Motor neuron (in vitro differentiated cells): ENCODE data around the gene SVIL. TPM values are rescaled to one million over a fixed set of nuclear protein-coding genes. Genes with fewer than 3 reads are reported as not detected.
"Not testable (repeated sequence)": the region's sequence is repeated elsewhere in the genome, so short reads cannot be mapped to it uniquely, and the experiment has no call there.

ENCODE experiments used
- ATAC-seq, 8 experiments: fragments of 200-7000 bp; cut with Tn5 transposase; replicated peaks in 6 of 8; 2 replicates each; pipeline ENCODE4 v1.8.0; 2021; ENCODE audit warnings: mild to moderate bottlenecking in 8 of 8, moderate library complexity in 8 of 8
- H3K27ac ChIP-seq, 2 donors: fragments of 250-450 bp; sonication (Bioruptor Pico); 2 replicates each; pipeline ENCODE4 v1.9.0; 2021; ENCODE audit warnings: antibody characterized with exemption in 2 of 2, mild to moderate bottlenecking in 2 of 2, moderate library complexity in 1 of 2
- H3K4me1 ChIP-seq, 2 donors: fragments of 250-450 bp; sonication (Bioruptor Pico); replicated peaks in 1 of 2; 2 replicates each; pipeline ENCODE4 v1.6.1; 2021; ENCODE audit warnings: antibody characterized with exemption in 2 of 2, mild to moderate bottlenecking in 2 of 2, moderate library complexity in 1 of 2
- H3K4me3 ChIP-seq, 5 donors: fragments of 250-450 bp; sonication (Bioruptor Pico); 2 replicates each; pipeline ENCODE4 v1.9.0; 2021; ENCODE audit warnings: antibody characterized with exemption in 5 of 5, mild to moderate bottlenecking in 5 of 5, moderate library complexity in 4 of 5
- WGBS, 10 experiments: fragments of 450-650 bp; shearing (Covaris generic); methylation state at CpG; one replicate each; pipeline ENCODE4 v1.0.0; 2022; 5-methylcytosine and 5-hydroxymethylcytosine counted together
- in situ Hi-C, 9 experiments: fragments of 400-800 bp; cut with MboI; loops; one replicate each; pipeline ENCODE4 v1.15.0; 2021; ENCODE audit warnings: low sequenced_read_pairs in 9 of 9, low pct_unique_long_range_greater_than_20kb in 2 of 9; ENCODE audit not compliant: unreplicated experiment in 9 of 9
- total RNA-seq, 8 experiments: library from RNA; unstranded; fragments of 300-600 nt; gene quantifications; 2 replicates each; pipeline versions ENCODE4 v1.2.3 to v1.2.4, GENCODE V29; 2022

SVIL gene
- total RNA-seq, 8 experiments from 2014 or later: 10.4 to 128 (median 37.8) TPM

DNA sequence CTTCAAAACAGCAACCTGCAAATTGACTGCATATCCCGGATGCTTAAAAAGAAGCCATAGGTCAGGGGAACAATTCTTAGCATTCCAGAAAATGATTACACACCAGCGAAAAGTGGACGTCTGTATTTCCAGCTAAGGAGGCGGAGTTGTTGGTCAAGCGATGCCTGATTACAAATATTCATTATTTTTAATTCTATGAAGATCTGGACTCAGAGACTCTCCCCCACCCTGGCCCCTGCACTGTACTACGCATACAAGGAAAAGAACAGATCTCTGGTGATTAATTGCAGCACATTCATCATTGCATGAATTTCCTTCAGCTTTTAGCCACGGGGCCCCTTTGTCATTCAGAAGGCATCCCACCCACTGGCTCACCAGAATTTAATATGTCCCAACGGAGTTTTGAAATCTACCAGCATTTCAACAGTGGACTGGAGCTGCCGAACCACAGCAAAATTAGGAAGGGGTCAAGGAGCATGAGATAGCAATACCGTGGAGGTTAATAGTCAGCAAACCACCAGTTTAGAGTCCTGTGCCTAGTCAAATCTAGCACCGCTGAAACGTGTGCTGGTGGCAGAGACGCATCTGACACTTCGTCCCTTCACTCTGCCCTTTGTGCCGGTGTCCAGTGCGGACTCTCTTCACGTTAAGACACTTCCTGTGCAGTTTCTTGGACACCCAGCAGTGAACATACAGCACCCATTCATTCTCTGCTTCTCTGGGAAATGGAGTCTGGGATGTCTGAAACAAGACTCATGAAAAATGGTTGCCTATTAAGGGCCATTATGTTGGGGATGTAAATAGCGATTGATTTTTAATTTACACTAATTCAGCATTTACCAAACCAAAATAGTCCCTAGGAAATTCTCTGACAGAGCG, 46.8 kb downstream of the SVIL start:
- peak overlapping the region in 1 of 5 donors; percentile 7 for H3K4me3 ChIP-seq
- ATAC-seq: peak; percentile 37 to 70 (median 46)
- in situ Hi-C loops: not testable (repeated sequence)

DNA sequence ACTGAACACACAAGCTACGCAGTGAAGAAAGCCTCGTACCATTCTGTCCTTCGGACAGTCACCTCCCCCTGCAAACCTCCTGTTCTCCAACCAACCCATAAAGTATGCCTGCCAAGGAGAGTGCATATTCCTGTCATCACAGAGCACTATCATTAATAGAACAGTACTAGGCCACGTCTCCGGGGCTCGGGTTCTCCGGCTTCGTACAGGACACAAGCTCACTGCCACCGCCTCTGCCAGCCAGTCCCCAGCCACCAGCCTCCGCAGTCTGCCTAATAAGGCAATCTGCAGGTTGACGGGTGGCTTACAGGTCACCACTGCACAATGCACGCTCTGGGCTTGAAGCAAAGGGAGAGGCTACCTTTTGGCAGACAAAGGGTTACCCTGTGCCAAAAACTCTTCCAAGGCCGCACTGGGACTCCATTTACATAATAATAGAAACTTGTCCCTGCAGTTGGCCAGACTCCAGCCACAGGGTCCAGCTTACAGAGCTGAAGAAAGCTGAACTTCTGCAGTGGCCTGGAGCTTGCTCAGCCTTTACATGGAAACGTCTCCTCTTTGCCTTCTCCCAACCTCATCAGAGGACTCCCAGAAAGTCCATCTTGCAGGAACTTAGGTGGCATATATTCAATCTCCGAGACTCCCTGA, 47.5 kb downstream of the SVIL start:
- WGBS, 10 experiments: 10 to 100% (median 27%) methylated on average over 1 to 8 of the region's 15 CpGs; no CpG with 5 or more reads in 5 of the 10 experiments
- ATAC-seq: peak in 7 of 8 experiments; percentile 2 to 57 (median 46)

More for the DNA sequence above, 46.8 kb downstream of the SVIL start:
- peaks cover 37 to 38% of the 10 kb centered on the region in 2 donors for H3K4me1 ChIP-seq
- 0 to 100% (median 16%) methylated on average over 1 to 6 of the region's 19 CpGs; no CpG with 5 or more reads in 1 of the 10 experiments for WGBS, 10 experiments
- H3K27ac ChIP-seq: peak overlapping the region; percentile 69 to 70

DNA sequence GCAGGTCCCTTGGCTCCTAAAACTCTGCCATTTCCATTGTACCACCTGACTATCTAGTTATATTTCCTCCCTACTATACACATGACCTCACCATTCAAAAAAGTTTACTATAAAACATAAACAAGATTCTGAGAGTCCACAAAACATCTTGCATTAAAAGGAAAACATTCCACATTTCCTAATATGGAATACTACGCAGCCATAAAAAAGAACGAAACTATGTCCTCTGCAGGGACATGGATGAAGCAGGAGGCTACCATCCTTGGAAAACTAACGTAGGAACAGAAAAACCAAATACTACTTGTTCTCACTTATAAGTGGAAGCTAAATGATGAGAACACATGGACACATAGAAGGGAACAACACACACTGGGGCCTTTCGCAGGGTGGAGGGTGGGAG, 48.3 kb downstream of the SVIL start:
- Histone ChIP-seq H3K4me1 (peaks cover 37 to 38% of the 10 kb centered on the region in 2 donors), H3K27ac (no peak overlapping the region), H3K4me3 (no peak overlapping the region)
- 83 to 100% (median 95%) methylated on average over 1 to 4 of the region's 4 CpGs; no CpG with 5 or more reads in 1 of the 10 experiments for WGBS, 10 experiments
- ATAC-seq: no peak
- in situ Hi-C loops: no loop called here

More for the DNA sequence above, 47.5 kb downstream of the SVIL start:
- in situ Hi-C loops, H3K4me3 ChIP-seq: not testable (repeated sequence)
- peaks cover 37 to 38% of the 10 kb centered on the region in 2 donors for H3K4me1 ChIP-seq
- peak overlapping the region; percentile 57 to 70 for H3K27ac ChIP-seq

DNA sequence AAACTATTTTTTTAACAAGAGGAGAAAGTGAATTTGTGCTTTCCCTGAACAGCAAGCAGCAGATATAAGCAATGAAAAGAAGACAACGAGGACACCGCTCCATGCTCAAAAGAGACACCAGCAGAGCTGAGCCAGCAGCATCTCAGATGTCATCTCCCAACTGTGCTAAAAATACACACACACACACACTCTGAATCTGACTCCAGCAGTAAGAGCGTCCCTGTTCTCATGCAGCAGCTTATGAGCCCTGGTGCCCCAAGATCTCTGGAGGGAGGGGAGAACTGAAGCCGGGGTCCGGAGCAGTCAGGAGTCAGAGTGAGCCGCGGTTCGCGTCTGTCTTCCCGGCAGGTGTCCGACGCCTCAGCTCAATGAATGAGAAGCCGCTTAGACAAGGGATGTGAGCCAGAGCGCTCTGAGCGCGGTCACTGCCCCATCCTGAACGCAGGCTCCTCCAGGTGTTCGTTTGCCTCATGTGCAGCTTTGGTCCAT, 49.2 kb downstream of the SVIL start:
- in situ Hi-C loops: no loop called here
- WGBS, 10 experiments: 21 to 78% methylated on average over 2 to 5 of the region's 18 CpGs; no CpG with 5 or more reads in 8 of the 10 experiments
- Histone ChIP-seq H3K27ac (no peak overlapping the region), H3K4me1 (peaks cover 35 to 37% of the 10 kb centered on the region in 2 donors), H3K4me3 (no peak overlapping the region)
- ATAC-seq: peak in 6 of 8 experiments; percentile 8 to 72 (median 60)

DNA sequence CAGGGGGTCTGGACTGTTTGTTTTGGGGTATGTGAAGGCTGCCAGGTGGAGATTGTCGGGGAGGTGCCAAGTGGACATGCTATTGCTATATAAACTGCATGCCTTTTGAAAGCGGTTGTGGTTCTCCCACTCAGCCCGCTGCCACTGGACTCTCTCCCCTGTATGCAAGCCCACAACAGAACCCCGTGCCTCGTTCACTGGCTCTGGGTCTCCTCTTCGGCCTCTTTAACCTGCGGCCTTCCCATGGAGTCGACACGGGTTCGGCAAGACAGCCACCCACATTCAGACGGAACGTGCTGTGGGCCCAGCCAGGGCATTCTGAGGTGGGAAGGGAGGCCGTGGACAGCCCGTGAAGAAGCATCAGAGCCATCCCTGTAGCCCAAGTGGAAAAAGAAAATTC, 50.3 kb downstream of the SVIL start:
- no peak overlapping the region for H3K27ac ChIP-seq
- H3K4me3 ChIP-seq: no peak overlapping the region
- 81 to 100% (median 96%) methylated on average over 2 to 8 of the region's 14 CpGs; no CpG with 5 or more reads in 5 of the 10 experiments for WGBS, 10 experiments

DNA sequence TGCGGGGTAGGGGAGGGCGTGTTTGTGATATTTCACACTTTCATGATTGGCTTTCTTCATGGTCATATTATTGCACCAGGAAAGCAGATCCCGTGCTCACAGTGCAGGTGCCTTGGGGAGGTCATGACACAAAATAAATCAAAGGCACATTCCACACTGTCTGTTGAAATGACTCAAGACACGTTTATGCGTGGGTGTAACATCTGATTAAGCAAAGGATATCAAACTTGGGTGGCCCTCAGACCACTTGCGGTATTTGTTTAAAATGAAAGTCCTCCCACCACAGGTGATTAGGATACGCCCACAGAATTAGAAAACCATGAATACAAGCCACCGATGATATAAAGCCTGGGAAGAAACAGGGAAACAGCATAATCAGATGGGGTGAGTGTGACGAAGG, 51.1 kb downstream of the SVIL start:
- WGBS, 10 experiments: 18 to 92% (median 76%) methylated on average over 1 to 7 of the region's 9 CpGs; no CpG with 5 or more reads in 3 of the 10 experiments
- no peak overlapping the region for H3K27ac ChIP-seq
- peaks cover 16 to 20% of the 10 kb centered on the region in 2 donors for H3K4me1 ChIP-seq
- no peak for ATAC-seq
- in situ Hi-C loops: no loop called here
- no peak overlapping the region for H3K4me3 ChIP-seq

More for the DNA sequence above, 50.3 kb downstream of the SVIL start:
- peaks cover 24 to 28% of the 10 kb centered on the region in 2 donors for H3K4me1 ChIP-seq
- in situ Hi-C loops: no loop called here
- ATAC-seq: no peak

DNA sequence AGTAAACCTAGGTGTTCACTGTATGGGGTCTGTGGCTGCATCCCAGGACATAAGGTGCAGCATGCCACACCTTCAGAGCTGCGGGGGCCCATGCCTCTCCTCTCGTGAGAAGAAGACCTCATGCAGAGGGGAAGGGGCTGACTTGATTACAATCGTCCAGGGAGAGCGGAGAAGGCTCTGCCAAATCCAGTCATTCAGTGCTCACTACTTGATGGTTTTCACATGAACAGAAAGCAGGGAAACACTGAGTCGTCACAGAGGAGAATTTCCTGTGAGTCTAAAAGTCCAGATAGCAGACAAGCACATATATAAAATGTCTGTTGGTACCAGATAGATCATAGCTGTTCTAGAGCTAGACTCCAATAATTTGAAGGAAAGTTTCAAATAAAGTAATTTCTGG, 52.0 kb downstream of the SVIL start:
- H3K27ac ChIP-seq, in situ Hi-C loops, H3K4me3 ChIP-seq: not testable (repeated sequence)
- peak in 1 of 8 experiments; percentile 11 for ATAC-seq
- WGBS, 10 experiments: 7 to 100% (median 80%) methylated on average over 1 to 2 of the region's 5 CpGs; no CpG with 5 or more reads in 7 of the 10 experiments
- H3K4me1 ChIP-seq: peaks cover 9 to 13% of the 10 kb centered on the region in 2 donors

DNA sequence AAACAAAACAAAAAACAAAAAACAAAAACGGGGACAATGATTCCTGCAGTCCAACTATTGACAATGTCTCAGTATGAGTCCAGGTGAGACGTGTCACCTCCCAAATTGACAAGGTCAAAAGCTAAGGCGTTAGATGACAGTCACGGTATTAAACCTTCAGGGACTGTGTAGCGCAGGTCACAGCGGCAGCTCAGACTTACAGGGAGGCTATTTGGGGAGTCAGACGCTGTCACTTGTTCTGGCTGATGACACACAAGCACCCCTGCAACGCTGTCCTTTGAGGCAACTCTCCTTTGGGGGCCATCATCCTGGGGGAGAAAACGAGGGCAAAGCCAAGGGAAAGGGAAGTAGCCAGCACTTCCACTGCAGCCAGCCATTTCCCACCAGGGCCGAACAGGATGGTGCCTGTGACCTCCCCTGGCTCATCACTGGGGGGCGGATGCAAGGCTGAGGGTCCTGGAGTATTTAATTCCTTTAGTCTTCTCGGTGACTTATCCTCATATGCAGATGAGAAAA, 55.3 kb downstream of the SVIL start:
- no peak overlapping the region for H3K4me3 ChIP-seq
- no peaks in the 10 kb centered on the region for H3K4me1 ChIP-seq
- no peak for ATAC-seq
- in situ Hi-C loops: no loop called here
- no peak overlapping the region for H3K27ac ChIP-seq
- WGBS, 10 experiments: 79 to 97% (median 95%) methylated on average over 3 to 6 of the region's 12 CpGs; no CpG with 5 or more reads in 3 of the 10 experiments

DNA sequence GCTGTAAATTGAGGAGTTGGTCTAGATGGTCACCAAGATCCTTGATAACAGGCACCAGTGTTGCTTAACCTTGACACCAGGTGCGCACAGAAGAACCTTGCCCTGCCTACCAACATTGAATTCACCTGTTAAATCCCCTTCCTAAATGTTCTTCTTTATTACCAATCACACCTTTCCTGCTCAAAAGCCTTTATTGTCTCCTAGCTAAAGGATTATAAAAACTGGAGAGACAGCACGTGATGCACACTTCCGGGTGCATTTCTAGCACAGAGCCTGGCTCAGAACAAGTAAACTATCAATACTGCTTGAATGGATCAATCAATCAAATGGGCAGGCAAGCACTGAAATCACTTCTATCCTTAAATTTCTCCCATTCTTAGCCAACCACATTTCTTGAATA, 56.3 kb downstream of the SVIL start:
- Histone ChIP-seq H3K4me3 (no peak overlapping the region), H3K4me1 (no peaks in the 10 kb centered on the region), H3K27ac (no peak overlapping the region)
- in situ Hi-C loops: no loop called here
- ATAC-seq: no peak
- 70 to 100% (median 93%) methylated on average over 1 to 3 of the region's 3 CpGs; no CpG with 5 or more reads in 1 of the 10 experiments for WGBS, 10 experiments

DNA sequence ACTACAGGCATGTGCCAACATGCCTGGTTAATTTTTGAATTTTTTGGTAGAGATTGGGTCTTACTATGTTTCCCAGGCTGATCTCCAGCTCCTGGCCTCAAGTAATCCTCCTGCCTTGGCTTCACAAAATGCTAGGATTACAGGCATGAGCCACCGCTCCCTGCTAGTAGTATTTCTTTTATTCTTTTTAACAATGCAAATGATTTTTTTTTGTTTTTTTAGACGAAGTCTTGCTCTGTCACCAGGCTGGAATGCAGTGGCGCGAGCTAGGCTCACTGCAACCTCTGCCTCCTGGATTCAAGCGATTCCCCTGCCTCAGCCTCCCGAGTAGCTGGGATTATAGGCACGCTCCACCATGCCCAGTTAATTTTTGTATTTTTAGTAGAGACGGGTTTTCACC, 58.1 kb downstream of the SVIL start:
- H3K4me1 ChIP-seq: no peaks in the 10 kb centered on the region
- peak in 2 of 8 experiments; percentile 38 to 49 for ATAC-seq
- H3K4me3 ChIP-seq: no peak overlapping the region
- in situ Hi-C loops: no loop called here
- H3K27ac ChIP-seq: no peak overlapping the region
- 53 to 100% (median 66%) methylated on average over 1 to 7 of the region's 8 CpGs for WGBS, 10 experiments

DNA sequence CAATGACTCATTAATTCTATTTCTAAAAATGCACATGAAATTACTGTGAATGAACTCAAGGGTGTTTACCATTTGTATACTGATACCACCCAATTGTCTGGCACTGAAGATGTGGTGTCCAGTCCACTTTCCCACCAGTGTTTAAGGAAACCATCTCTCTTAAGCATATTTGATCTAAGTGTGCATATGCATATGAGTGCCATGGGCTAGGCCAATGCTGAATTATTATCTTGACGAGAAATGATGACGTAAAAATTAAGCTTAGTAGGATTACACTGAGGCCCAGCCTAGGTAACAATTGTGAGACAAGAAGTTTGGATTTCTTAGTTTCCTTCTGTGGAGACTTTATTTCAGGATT, 59.7 kb downstream of the SVIL start:
- Histone ChIP-seq H3K4me1 (no peaks in the 10 kb centered on the region), H3K4me3 (no peak overlapping the region), H3K27ac (no peak overlapping the region)
- in situ Hi-C loops: no loop called here
- WGBS, 10 experiments: 0 to 100% (median 85%) methylated on average over 2 of the region's 2 CpGs; no CpG with 5 or more reads in 4 of the 10 experiments
- peak in 3 of 8 experiments; percentile 80 to 92 (median 91) for ATAC-seq

DNA sequence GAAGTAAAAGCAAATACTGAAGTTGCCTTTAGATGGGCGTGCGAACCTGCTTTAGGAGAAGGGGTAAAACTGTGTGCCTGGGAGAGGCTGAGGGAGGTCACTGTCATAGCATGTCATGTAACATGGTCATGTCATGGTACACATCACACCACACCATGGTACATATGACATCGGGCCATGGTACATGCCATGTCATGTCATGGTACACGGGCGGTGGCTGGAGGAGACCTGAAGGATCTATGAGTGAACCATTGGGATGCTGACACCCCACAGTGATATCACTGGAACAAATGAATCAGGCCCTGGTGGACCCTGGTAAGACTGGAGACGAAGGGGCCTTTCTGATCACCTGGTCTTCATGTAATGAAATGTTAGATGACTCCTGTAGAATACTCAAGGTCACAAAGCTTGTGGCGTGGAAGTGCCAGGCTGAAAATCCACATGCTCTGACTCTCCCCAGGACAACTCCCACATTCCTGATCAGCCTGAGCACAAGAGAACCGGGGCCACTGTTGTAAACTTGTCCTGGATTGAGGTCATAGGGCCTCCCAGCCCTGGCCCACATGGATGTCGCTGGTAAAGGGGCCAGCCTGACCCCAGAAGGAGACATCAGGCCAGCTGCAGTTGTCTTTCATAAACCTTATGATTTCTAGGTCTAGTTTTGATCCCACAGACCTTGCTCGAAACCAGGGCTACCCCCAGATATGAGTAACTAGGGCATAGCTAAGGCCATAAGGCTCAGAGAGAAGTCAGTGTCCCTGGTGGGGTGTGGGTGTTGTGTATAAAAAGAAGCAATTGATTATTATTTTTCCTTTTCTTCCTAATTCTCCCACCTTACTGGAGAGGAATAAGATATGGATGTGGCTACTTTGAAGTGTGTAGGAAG, 60.3 kb downstream of the SVIL start:
- ATAC-seq: peak in 3 of 8 experiments; percentile 12 to 42 (median 14)

More for the DNA sequence above, 60.3 kb downstream of the SVIL start:
- H3K4me3 ChIP-seq, H3K27ac ChIP-seq, H3K4me1 ChIP-seq, in situ Hi-C loops: not testable (repeated sequence)
- WGBS, 10 experiments: 74 to 100% (median 83%) methylated on average over 1 to 3 of the region's 10 CpGs; no CpG with 5 or more reads in 4 of the 10 experiments
